GM12874 (cell line): Measurements from ENCODE around the gene PNPLA5.

Experiments used
- TF ChIP-seq, protein P1 (sequence below): IDR thresholded peaks from 2 replicates; pipeline ENCODE4 v1.5.1; 2011; ENCODE audit warnings: low read depth, mild to moderate bottlenecking, control low read depth, low read length, moderate library complexity; ENCODE audit not compliant: insufficient read depth

PNPLA5 gene

DNA sequence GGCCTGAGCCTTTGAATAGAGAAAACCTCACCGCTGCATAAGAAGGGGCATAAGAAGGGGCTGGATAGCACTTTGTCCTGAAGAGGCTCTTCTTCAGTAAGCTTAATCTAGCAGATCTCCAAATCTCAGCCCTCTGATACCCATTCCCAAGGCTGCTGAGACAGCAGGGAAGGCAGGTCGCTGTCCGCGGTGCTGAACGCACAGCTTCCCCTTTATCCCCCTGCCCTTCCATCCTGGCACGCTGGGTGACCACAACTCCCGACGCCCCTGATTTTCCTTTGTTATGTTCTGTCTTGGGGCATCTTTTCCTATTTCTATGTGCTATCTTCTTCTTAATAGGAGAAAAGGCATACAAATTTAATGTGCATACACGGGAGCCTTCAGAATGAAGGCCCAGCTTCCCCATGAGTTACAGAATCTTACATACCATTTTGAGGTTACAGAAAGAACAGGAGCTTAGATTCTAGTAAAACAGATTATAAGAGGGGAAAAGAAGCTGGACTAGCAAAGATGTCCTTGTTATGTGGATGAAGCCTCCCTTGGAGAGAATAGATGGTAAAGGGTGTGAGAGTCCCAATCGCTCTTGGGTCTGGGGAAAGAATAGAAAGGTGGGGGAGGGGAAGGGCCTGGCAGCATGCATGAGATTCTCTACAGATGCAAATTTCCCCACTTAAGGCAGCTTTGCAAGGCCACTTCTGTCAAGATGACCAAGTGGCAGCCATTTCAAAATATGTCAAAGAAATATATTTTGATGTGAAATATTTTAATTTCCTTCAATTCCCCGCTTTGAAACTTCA is 23.8 kb downstream of the PNPLA5 start:
- TF ChIP-seq, protein P1, sequence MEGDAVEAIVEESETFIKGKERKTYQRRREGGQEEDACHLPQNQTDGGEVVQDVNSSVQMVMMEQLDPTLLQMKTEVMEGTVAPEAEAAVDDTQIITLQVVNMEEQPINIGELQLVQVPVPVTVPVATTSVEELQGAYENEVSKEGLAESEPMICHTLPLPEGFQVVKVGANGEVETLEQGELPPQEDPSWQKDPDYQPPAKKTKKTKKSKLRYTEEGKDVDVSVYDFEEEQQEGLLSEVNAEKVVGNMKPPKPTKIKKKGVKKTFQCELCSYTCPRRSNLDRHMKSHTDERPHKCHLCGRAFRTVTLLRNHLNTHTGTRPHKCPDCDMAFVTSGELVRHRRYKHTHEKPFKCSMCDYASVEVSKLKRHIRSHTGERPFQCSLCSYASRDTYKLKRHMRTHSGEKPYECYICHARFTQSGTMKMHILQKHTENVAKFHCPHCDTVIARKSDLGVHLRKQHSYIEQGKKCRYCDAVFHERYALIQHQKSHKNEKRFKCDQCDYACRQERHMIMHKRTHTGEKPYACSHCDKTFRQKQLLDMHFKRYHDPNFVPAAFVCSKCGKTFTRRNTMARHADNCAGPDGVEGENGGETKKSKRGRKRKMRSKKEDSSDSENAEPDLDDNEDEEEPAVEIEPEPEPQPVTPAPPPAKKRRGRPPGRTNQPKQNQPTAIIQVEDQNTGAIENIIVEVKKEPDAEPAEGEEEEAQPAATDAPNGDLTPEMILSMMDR = no peak

DNA sequence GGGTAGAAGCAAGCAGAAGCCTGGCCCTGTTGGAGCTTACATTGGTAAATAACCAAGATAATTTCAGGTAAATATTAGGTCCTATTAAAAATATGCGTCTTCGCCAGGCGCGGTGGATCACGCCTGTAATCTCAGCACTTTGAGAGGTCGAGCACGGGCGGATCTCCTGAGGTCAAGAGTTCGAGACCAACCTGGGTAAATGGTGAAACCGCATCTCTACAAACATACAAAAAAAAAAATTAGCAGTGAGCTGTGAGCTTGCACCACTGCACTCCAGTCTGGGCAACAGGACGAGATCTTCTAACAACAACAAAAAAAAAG is 29.0 kb downstream of the PNPLA5 start:
- TF ChIP-seq, protein P1 = no peak

DNA sequence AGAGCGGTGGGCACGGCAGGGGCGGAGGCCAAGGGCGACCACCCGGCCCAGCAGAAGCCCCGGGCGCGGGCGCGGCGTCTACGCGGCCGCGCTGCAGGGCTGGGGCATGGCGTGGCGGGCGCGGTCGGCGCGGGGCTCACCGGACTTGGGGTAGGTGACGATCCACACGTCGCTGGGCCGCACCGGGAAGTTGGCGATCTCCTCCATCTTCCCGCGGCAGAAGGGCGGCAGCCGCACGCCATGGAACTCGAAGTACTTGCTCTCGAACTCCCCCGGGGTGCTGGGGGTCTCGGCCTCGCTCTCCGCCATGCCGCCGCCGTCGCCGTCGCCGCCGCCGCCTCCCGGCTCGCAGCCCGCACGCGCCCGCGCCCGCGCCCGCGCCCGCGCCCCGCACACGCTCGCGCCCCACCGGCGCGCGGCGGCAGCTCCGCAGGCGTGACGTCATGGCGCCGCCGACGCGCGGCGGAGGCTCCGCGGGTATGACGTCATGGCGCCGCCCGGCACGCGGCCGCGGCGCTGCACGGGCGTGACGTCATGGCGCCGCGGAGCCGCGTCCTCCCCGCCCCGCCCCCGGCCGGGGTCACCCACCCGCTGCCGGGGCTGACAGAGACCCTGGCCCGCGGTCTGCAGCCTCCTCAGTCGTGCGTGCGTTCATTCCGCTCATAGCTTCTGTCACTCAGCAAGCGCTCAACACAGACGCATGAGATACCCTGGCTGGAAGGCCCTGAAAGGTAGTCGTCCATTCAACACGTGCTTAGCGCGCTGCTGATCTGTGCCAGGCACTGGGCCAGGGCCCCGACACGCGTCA is 29.5 kb downstream of the PNPLA5 start, which contains the start of gene SULT4A1:
TSS of gene SULT4A1 (minus strand) at position 440 of the 808 bp plus-strand sequence. CDS start at position 309, 131 bp downstream.
- TF ChIP-seq, protein P1 = no peak

DNA sequence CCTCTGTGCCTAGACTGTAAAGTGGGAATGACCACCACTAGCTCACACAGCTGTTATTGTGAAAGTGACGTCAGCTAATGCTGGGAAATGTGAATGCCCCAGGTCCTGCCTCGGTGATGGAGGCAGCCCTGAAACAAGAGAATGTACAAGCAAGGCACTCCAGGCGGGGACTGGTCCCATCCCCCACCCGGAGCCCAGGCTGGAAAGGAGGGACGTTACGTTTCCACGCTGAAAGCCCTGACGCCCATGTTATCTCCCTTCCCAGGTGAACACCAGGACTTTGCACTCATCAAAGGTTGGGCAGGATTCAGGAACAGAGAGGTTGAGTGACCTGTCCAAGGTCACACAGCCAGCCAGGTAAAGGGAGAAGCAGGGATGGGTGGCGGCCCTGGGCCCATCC is 30.3 kb downstream of the PNPLA5 start:
- TF ChIP-seq, protein P1 = no peak

DNA sequence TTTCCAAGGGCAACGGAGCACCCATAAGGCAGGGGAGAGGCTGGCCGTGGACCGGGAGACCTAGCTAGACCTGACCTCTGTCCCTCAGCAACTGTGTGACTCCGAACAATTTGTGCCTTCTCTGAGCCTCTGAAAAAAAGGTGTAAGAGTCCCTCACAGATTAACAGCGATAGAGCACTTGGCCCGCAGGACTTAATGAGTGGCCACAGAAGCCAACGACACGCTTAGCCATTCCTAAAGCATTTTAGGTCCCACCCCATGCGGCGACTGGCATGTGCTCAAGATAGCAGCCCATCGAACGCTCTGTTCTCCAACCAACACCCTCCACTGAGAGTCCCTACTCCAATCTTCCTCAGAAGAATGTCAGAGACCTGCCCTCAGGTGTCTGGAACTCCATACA is 31.0 kb downstream of the PNPLA5 start:
- TF ChIP-seq, protein P1 = no peak

DNA sequence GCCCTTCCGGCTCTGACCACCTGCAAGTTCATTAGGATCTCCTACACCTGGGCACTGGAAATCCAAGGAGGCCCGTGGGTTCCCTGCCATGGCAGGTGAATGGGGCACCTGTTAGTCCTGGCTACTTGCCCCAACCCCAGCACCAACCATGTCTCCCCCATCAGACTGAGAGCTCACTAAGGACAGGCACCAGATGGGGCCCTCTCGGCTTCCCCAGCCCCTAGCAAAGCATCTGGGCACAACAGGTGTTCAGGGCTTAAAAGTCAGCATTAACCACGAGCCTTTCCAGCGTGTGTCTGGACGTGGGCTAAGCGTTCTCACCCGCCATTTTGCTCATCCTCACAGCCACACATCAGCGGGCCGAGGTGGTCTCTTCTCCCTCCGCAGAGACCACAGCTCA is 31.7 kb downstream of the PNPLA5 start:
- TF ChIP-seq, protein P1 = no peak

DNA sequence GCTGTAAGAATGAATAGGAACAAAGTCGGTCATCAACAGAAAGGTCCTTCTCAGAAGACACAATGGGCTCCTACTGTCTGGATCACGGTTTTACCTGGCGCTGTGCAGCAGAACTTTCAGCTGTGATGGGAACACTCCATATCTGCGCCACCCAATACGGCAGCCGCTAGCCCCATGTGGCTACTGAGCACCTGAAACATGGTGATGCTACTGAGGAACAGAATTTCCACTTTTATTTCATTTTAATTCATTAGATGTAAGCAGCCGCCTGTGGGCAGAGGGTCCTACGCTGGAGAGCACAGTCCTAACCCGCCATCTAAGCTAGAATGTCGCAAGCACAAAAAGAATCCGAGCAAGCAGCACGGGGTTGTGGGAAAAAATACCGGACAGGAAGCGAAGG is 32.2 kb downstream of the PNPLA5 start:
- TF ChIP-seq, protein P1 = no peak
